ES-I3 (cell line): ENCODE results near the gene APIP.
"Not testable (repeated sequence)": the region's sequence is repeated elsewhere in the genome, so short reads cannot be mapped to it uniquely, and the experiment has no call there.

Source experiments
- H3K36me3 ChIP-seq: 2 replicates; pipeline ENCODE4 v1.6.1; 2013; ENCODE audit warnings: mild to moderate bottlenecking, low read length, control low read depth, moderate library complexity; ENCODE audit not compliant: insufficient read depth
- H3K4me1 ChIP-seq: 2 replicates; pipeline ENCODE4 v1.6.1; 2013; ENCODE audit warnings: mild to moderate bottlenecking, control low read depth, low read length; ENCODE audit not compliant: insufficient read depth
- H3K9ac ChIP-seq: 2 replicates; pipeline ENCODE4 v1.6.1; 2013; ENCODE audit warnings: low read depth, mild to moderate bottlenecking, low read length, moderate library complexity
- H3K9me3 ChIP-seq: 2 replicates; pipeline ENCODE4 v1.6.1; 2013; ENCODE audit warnings: mild to moderate bottlenecking, low read length, moderate library complexity; ENCODE audit not compliant: control insufficient read depth, insufficient read depth

APIP gene

GRCh38 chr11:34910817-34911216 lies 5.4 kb downstream of the APIP start:
- Histone ChIP-seq H3K9ac (no peak overlapping the region), H3K4me1 (peaks cover 26% of the 10 kb centered on the region; the same call in 1 of the 2 replicates)

GRCh38 chr11:34909955-34910354 lies 6.2 kb downstream of the APIP start:
- no peak overlapping the region for H3K9ac ChIP-seq
- H3K4me1 ChIP-seq, result peaks cover 26% of the 10 kb centered on the region; the same call in 1 of the 2 replicates
- H3K36me3 ChIP-seq, result no peaks in the 10 kb centered on the region; the same call in 1 of the 2 replicates
- no peaks in the 10 kb centered on the region for H3K9me3 ChIP-seq

More at GRCh38 chr11:34910817-34911216, 5.4 kb downstream of the APIP start:
- H3K36me3 ChIP-seq, result no peaks in the 10 kb centered on the region; the same call in 1 of the 2 replicates
- no peaks in the 10 kb centered on the region for H3K9me3 ChIP-seq

- Histone ChIP-seq H3K9me3 (no peaks in the 10 kb centered on the region), H3K4me1 (peaks cover 28% of the 10 kb centered on the region; the same call in 1 of the 2 replicates), H3K36me3 (no peaks in the 10 kb centered on the region; the same call in 1 of the 2 replicates), H3K9ac (no peak overlapping the region)
Observed at GRCh38 chr11:34909415-34909814, 6.8 kb downstream of the APIP start.

- H3K4me1 ChIP-seq, result peaks cover 28% of the 10 kb centered on the region; the same call in 1 of the 2 replicates
- no peaks in the 10 kb centered on the region; the same call in 1 of the 2 replicates for H3K36me3 ChIP-seq
- H3K9ac ChIP-seq, result no peak overlapping the region
Observed at GRCh38 chr11:34907934-34908593, 8.1 kb downstream of the APIP start.

GRCh38 chr11:34905666-34906065 lies 10.5 kb downstream of the APIP start:
- Histone ChIP-seq H3K4me1 (peaks cover 28% of the 10 kb centered on the region; the same call in 1 of the 2 replicates), H3K9me3 (peaks cover 6% of the 10 kb centered on the region; the same call in 1 of the 2 replicates), H3K9ac (no peak overlapping the region), H3K36me3 (no peaks in the 10 kb centered on the region; the same call in 1 of the 2 replicates)

More at GRCh38 chr11:34907934-34908593, 8.1 kb downstream of the APIP start:
- no peaks in the 10 kb centered on the region for H3K9me3 ChIP-seq

GRCh38 chr11:34904421-34904955 lies 11.7 kb downstream of the APIP start:
- Histone ChIP-seq H3K36me3 (no peaks in the 10 kb centered on the region; the same call in 1 of the 2 replicates), H3K9me3 (peaks cover 17% of the 10 kb centered on the region; the same call in 1 of the 2 replicates), H3K4me1 (peaks cover 21% of the 10 kb centered on the region; the same call in 1 of the 2 replicates), H3K9ac (no peak overlapping the region)

- H3K9ac ChIP-seq, result no peak overlapping the region
- peaks cover 29% of the 10 kb centered on the region; the same call in 1 of the 2 replicates for H3K9me3 ChIP-seq
- no peaks in the 10 kb centered on the region; the same call in 1 of the 2 replicates for H3K36me3 ChIP-seq
- H3K4me1 ChIP-seq, result no peaks in the 10 kb centered on the region
Observed at GRCh38 chr11:34899633-34900016, 16.6 kb downstream of the APIP start.

- H3K36me3 ChIP-seq, result no peaks in the 10 kb centered on the region; the same call in 1 of the 2 replicates
- no peak overlapping the region for H3K9ac ChIP-seq
- peaks cover 29% of the 10 kb centered on the region; the same call in 1 of the 2 replicates for H3K9me3 ChIP-seq
- no peaks in the 10 kb centered on the region for H3K4me1 ChIP-seq
Observed at GRCh38 chr11:34898474-34898873, 17.7 kb downstream of the APIP start.

GRCh38 chr11:34897171-34897870 lies 18.9 kb downstream of the APIP start:
- peaks cover 29% of the 10 kb centered on the region; the same call in 1 of the 2 replicates for H3K9me3 ChIP-seq
- H3K4me1 ChIP-seq, result no peaks in the 10 kb centered on the region
- no peaks in the 10 kb centered on the region for H3K36me3 ChIP-seq
- no peak overlapping the region for H3K9ac ChIP-seq

- H3K9ac ChIP-seq, H3K4me1 ChIP-seq, H3K36me3 ChIP-seq: not testable (repeated sequence)
- H3K9me3 ChIP-seq, result peaks cover 24% of the 10 kb centered on the region; the same call in 1 of the 2 replicates
Observed at GRCh38 chr11:34896191-34896590, 20.0 kb downstream of the APIP start.

- no peaks in the 10 kb centered on the region; the same call in 1 of the 2 replicates for H3K36me3 ChIP-seq
- no peak overlapping the region for H3K9ac ChIP-seq
- peaks cover 8% of the 10 kb centered on the region; the same call in 1 of the 2 replicates for H3K9me3 ChIP-seq
- H3K4me1 ChIP-seq, result no peaks in the 10 kb centered on the region
Observed at GRCh38 chr11:34893416-34893815, 22.8 kb downstream of the APIP start.

GRCh38 chr11:34891611-34892010 lies 24.6 kb downstream of the APIP start:
- no peaks in the 10 kb centered on the region; the same call in 1 of the 2 replicates for H3K36me3 ChIP-seq
- no peaks in the 10 kb centered on the region for H3K9me3 ChIP-seq
- no peaks in the 10 kb centered on the region for H3K4me1 ChIP-seq
- no peak overlapping the region for H3K9ac ChIP-seq

GRCh38 chr11:34890812-34891211 lies 25.4 kb downstream of the APIP start:
- no peaks in the 10 kb centered on the region for H3K4me1 ChIP-seq
- H3K9me3 ChIP-seq, result no peaks in the 10 kb centered on the region
- no peak overlapping the region for H3K9ac ChIP-seq
- H3K36me3 ChIP-seq, result no peaks in the 10 kb centered on the region; the same call in 1 of the 2 replicates

- H3K36me3 ChIP-seq, result no peaks in the 10 kb centered on the region; the same call in 1 of the 2 replicates
- no peak overlapping the region for H3K9ac ChIP-seq
- H3K4me1 ChIP-seq, result no peaks in the 10 kb centered on the region
- H3K9me3 ChIP-seq, result no peaks in the 10 kb centered on the region
Observed at GRCh38 chr11:34890089-34890488, 26.1 kb downstream of the APIP start.
